GM18519 (cell line): Measurements from ENCODE around the gene OR51E1.
A peak's percentile ranks its signal among the peaks of the same experiment; 100 is the strongest.

ENCODE experiments used
- ATAC-seq: cut with Tn5 transposase; IDR thresholded peaks from one replicate; pipeline ENCODE4 v1.9.1; 2021; ENCODE audit warnings: mild to moderate bottlenecking, moderate library complexity; ENCODE audit not compliant: unreplicated experiment, low FRiP score

Gene OR51E1, protein sequence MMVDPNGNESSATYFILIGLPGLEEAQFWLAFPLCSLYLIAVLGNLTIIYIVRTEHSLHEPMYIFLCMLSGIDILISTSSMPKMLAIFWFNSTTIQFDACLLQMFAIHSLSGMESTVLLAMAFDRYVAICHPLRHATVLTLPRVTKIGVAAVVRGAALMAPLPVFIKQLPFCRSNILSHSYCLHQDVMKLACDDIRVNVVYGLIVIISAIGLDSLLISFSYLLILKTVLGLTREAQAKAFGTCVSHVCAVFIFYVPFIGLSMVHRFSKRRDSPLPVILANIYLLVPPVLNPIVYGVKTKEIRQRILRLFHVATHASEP

DNA sequence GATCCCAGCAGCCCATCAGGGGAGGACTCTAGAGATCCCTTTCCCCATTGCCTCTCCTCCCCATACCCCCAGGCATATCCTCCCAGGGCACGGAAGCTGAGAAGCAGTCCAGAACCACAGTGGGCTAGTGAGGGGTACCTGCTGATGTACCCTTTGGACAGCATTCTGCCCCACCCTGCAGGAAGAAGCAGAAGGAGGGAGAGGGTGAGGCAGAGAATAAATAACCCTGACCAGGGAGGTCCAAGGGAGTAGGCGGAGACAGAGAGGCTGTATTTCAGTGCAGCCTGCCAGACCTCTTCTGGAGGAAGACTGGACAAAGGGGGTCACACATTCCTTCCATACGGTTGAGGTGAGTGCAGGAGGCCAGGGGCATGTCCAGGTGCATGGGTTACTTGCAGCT is at the start of gene OR51E1:
TSS of gene OR51E1 (plus strand) at position 301 of the 400 bp plus-strand sequence. CDS start 8,545 bp downstream, outside the sequence.
- ATAC-seq = no peak

DNA sequence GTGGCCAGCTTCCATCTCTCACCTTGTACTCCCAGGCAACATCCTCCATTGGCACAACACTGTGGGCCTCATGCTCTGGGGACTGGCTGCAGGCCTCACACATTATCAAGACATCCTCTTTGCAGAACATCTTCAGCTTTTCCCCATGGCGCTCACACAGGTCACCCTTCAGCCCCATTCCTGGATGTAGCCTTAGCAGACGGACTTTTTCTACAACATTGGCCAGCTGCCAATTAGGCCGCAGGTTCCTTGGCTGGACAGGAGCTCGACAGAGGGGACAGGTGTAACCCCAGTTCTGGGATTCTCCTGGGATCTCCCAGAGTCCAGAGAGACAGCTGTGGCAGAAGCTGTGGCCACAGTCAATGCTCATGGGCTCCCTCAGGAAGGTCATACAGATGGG is 38.7 kb upstream of the OR51E1 start:
- ATAC-seq = no peak

DNA sequence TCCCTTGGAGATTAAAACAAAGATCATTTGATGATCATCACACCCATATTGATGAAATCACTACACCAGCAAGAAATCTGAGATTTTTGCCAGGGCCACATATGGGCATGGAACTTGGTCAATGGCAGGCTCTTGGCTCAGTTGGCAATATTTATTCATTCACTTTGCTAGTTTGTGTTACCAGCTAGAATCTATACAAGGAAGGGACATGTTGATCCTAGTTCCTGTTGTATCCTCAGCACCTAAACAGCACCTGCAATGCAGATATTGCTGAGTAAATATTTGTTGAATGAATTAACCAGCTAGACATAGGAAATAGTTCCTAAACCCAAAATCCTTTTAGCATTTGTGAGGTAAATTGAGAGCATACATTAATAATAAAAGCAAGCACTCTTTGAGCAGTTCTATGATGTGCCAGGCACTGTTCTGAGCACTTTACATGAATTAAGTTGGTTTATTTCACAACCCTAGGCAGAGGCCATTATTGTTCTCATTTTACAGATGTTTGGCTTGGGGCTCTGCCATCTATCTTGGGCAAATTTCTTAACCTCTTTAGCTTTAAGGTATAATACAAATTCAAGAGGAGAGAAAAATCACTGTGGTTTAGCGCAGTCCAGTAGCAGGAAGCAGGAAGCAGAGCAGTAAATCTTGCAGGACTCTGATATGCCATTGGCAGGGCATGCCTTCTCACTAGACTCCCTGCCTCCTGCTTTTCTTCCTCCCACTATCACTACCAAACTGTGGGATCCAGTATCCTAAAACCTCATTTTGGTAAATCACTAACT is 37.4 kb upstream of the OR51E1 start:
- ATAC-seq = no peak

DNA sequence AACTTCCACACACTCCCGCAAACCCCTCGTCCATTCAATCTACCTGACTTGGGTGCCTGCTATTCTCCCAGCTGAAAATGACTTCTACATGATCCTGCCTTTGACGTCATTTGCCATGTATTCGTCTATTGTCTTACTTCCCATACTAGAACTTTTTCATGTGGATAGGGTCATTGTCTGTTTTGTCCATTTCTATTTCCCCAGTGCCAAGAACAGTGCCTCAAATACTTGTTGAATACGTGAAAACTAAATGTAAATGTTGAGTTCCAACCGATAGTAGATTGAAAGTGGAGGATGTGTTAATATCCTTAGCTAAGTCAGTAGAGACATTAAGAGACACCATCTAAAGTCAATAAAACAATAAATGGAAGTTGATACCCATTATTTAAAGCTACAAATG is 36.7 kb upstream of the OR51E1 start:
- no peak for ATAC-seq

DNA sequence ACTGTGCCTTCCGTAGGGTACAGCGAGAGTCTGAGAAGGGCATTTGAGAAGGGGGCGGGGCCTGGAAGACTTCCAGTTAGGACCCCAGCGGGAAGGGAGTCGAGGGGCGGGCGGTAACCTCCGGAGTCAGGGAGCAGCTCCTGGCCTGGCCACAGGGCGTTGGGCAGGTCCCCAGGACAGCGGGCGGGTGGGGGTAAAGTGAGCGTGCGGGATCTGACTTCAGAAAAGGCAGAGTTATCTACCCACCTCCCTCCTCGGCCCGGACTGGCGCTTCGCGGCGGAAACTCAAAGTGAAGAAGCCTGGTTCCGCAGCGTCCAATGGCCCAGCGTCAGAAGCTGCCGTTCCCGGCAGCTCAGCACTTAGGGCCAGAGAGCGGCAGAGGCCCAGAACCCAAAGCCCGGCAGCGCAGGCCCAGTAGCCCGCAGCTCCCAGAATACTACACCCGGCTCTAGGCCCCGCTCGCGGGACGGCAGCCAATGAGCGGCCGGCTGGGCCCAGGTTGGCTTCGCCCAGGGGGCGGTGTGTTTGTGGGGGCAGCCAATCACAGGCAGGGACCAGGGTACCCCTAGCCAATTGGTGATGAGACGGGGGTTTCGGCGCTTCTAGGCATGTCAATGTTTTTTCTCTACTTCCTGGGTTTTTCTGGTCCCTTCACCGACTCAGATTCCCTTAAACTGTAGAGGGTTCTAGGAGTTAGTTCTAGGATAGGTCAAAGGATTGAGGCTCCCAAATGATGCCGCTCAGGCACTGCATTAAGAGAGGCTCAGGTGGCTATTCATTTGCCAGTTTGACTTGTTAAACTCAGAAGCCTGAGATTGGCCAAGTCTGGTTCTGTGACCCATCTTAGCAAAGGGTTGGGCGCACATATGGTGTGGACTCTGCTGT is 35.8 kb upstream of the OR51E1 start, which contains the start of gene TRIM68:
TSS of gene TRIM68 (minus strand) at position 451 of the 886 bp plus-strand sequence. CDS start 2,727 bp downstream, outside the sequence.
- ATAC-seq = peak; percentile 99

DNA sequence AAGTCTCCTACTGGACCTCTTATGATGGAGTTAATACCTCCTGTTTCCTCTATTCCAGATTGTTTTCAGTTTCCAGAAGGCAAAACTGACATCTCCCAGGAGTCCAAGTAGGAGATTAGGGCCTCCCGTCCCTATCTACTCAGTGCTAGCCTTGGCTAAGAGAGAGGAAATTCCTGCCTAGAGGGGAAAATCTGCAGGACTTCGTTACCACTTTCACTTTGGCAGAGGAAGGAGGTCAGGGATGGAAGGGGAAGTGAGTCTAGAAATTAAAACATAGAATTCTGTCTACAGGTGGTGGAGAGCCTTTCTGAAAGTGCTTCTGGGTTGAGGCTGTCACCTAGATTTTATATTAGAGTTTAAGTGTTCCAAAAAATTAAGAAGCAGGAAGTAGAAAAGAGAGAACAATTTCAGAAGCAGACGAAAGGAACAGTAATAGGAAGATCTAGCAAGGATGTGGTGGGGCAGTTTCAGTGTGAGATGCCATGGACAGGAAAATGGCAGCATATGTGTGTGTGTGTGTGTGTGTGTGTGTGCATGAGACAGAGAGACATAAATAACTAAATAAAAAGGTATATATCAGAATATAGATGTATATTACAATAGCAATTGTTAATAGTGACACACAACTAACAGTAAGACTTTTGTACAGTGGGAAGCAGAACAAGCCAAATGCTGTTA is 33.4 kb upstream of the OR51E1 start:
- ATAC-seq = no peak

DNA sequence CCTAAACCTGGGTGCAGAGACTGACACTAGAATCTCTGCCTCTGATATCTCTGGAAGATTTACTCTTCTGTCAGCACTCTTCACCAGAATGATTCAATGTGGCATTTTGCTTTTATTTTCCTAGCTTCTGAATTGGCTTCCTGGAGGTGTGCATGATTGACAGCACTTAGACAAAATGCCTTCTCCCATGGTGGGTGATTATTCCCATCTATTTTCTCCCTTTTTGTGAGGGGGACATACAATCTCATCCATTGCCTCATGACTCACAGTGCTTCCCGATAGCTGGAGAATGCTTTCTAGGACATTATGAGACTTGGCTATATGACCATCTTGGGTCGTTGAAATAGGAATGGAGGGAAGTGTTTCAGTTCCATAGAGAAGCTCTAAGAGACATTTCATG is 31.8 kb upstream of the OR51E1 start:
- no peak for ATAC-seq

DNA sequence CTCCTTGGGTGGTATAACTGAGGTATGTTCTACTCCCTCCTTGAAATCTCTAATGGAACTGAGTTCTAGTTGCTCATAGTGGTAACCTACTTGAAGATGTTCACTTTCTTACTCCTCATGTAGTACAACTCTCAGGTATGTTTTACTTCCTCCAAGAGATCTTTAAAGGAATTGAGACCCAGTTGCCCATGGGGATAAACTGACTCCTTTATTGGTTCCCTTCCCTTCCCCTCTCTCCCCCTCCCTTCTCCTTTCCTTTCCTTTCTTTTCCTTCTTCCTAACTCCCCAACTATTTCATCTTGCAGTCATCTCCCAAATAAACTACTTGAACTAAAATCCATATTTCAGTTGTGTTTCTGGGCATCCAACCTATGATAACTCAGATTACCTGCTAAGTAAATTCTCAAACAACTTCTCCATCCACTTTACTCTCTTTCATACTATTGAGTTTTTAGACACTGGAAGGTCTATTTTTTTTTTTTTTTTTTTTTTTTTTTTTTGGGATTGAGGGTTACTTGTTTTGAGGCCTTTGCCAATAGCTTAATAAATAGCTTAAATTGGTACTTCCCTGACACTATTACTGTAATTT is 27.8 kb upstream of the OR51E1 start:
- no peak for ATAC-seq

DNA sequence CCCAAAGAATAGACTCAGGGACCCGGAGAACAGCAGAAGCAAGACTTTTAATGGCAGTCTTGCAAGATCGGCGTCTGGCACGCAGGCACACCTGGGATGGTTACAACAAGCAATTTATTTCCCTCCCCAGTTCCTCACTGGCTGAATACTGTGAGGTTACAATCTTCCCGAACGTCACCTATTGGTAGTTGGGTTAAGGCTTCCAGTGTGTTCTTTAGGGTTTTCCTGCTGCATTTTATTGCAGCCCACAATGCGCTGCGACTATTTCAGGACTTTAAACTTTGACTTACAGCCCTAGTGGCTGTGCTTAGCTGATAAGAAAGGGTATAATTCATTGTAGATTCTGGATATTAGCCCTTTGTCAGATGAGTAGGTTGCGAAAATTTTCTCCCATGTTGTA is 24.3 kb upstream of the OR51E1 start:
- ATAC-seq = no peak

DNA sequence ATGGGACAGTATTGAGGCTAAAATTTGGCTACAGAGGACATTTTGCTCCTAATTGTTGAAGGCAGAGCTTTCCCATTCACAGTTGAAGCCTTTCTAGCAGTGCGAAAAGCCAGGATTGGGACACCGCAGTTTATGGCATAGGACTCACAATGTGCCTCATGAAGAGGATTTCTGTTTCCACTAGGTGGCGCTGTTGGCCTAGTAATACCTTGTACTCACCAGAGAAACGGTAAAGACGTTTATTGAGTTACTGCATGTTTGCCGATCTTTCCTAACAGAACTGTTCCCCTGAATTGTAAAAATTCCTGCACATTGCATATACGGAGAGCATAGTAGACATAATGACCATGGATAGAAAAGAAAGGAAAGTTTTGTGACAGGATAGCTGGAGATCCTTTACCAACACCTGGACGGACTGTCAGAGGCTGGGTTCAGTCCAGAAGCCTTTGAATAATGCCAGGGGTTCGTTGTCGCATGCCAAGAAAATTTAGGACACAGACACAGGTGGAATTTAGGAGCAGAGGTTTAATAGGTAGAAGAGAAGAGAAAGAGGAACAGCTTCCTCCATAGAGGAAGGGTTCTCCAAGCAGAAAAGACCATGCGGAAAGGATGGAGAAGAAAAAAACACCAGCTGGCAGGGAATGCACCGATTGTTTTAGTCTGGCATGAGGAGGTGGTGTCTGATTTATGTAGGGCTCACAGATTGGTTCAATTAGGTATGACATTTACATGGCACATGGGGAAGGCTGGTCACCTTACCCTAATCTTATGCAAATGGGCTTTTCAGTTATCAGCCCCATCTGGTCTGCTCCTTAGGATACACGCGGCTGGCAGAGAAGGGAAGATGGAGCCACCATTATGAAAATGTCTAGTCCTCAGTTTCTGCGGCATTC is 17.3 kb upstream of the OR51E1 start:
- ATAC-seq = no peak

DNA sequence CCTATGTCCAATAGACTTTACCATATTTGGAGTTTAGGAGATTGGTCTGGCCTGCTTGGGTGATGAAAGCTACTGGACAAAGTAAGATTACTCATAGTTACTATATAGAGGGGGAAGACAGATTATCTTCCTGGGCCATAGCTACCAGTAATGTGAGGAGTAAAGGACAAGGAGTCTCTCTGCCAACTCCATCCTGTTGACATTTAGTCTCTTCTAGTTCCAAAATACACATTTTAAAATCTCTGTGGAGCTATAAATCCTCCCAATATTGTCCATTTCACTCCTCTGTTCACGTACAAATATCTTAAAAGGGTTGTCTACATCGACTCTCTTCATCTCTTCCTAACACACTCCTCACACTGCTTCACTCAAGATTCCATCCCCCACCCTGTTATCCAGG is 7.6 kb upstream of the OR51E1 start:
- ATAC-seq = no peak

DNA sequence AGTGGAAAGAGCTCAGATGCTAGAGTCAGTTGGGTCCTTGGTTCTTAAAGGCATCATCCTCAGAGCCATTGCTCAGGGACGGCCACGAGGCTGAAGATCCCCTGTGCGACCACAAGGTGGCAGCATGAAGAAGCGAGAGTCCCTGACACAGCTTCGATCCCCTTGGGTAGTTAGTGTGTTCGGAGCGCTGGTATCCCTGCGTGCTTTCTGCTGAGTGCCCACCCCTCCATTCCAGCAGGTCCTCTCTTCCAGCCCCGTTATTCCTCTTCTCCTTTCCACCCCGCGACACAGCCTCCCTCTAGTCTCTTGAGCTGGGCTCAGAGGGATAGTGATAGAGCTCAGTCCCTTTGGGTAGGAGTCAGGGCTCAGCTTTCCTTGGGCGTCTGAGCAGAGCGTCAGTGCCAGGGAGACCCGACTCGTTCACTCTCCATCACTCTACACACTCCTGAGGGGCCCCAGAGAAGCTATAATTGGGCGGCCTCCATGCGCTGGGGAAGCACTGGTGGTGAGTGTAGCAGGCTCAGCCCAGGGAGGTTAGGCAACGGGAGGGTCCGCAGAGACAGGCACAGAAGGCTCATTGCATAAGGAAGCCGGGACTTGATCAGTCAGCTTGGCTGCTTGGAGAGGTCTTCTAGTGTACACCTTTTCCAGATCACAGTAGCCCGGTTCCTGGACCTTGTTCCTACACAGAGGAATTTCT is 6.7 kb upstream of the OR51E1 start, which contains the start of gene OR51D1:
TSS of gene OR51D1 (plus strand) at position 516 of the 700 bp plus-strand sequence. CDS start 2,314 bp downstream, outside the sequence.
- ATAC-seq = peak; percentile 94

DNA sequence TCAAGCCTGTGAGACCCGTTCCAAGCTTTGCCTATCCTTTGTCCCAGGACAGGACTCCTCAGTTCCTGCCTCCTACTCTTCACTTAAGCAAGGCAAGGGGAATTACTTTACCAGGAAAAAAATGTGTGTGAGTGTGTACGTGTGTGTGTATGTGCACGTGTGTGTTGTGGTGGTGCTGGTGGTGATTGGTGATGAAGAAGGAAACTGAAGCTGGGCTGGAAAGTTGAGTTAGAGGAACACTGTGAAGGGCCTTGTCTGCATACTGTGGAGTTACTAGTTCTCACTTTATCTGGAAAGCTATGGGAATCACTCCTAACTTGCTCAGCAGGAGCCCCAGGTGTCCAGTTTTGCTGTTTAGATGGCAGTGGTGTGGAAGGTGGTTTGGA is 6.1 kb upstream of the OR51E1 start:
- ATAC-seq = no peak

DNA sequence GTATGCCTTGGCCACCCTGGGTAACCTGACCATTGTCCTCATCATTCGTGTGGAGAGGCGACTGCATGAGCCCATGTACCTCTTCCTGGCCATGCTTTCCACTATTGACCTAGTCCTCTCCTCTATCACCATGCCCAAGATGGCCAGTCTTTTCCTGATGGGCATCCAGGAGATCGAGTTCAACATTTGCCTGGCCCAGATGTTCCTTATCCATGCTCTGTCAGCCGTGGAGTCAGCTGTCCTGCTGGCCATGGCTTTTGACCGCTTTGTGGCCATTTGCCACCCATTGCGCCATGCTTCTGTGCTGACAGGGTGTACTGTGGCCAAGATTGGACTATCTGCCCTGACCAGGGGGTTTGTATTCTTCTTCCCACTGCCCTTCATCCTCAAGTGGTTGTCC is 3.9 kb upstream of the OR51E1 start:
- ATAC-seq = no peak

DNA sequence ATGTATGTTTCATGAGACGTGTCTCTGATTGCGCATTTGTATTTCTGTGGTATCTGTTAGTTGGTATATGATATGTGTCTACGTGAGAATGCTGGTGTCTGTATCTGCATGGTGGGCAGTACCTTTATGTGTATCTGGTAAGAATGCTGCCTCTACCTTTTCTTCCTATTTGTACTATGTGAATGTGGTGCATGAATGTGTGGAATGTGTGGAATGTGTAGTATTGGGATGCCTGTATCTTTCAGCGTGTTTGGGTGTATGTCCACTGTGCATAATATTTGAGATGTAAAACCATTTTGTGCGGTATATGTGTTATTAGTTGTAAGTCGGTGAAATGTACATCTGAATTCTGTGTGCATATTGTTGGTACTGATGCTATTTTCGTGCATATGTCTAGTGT is 2.3 kb upstream of the OR51E1 start:
- no peak for ATAC-seq

DNA sequence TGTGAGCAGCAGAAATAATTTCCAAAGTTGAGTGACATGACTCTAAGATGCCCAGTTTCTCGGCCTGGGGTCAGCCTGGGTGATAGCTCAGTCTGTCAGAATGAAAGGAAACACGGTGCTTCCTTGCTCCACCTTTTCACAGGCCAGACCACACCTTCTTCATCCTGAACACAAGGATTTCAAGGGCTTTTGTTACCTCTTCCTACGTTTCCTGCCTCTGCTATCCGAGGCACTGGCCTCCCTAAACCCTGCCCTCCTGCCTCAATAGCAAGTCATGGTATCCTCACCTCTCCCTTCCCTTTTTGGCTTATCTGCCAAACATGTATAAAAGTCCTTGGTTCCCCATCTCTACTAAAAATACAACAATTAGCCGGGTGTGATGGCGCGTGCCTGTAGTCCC is 1.7 kb upstream of the OR51E1 start:
- no peak for ATAC-seq

DNA sequence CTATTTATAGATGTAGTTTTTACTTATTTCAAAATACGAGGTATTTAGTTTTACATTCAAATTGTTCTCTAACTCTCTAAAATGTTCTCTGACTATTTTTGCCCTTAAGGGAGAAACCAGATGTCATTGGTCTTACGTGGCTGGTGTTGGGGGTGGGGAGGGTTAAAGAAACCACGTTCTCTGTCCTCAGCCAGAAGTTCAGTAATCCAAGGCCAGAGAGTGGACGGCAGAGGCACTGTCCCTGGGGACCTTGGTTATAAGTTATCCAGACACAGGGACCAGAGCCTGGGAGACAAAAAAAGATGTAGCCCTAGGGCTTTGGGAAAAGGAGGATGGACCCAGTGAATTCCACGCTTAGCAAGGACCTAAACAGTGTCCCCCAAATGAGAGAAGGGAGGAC is 706 bp upstream of the OR51E1 start:
- ATAC-seq = no peak

DNA sequence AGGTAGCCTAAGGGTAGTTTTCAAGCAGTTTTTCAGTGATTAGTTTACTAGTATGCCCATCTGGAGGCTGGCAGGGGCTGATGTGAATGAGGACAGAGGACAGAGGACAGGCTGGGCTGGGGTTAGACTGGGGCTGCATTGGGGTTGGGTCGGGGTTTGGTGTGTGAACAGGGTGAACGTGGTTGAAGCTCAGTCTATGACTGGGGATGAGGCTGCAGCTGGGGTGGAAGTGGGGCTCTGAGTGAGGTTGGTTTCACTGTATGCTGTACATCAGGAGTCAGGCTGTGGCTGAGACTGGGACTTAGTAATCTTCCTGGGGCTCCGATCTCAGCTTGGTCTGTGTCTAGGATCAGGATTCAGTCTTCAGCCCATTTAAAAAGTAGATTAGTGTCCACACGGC is 451 bp downstream of the OR51E1 start:
- ATAC-seq = no peak
